IPS-20b (cell line): Measurements from ENCODE around the gene STAT3.
A peak's percentile ranks its signal among the peaks of the same experiment; 100 is the strongest.
"Not testable (repeated sequence)": the region's sequence is repeated elsewhere in the genome, so short reads cannot be mapped to it uniquely, and the experiment has no call there.

Experiments
- H3K27ac ChIP-seq: one replicate; pipeline ENCODE4 v1.5.1; 2013; ENCODE audit warnings: low read length
- H3K27me3 ChIP-seq: 2 replicates; pipeline ENCODE4 v1.6.1; 2013; ENCODE audit warnings: mild to moderate bottlenecking, low read length, inconsistent platforms; ENCODE audit not compliant: insufficient read depth
- H3K36me3 ChIP-seq: 2 replicates; pipeline ENCODE4 v1.6.1; 2013; ENCODE audit warnings: low read depth, mild to moderate bottlenecking, inconsistent platforms, low read length, moderate library complexity; ENCODE audit not compliant: insufficient read depth
- H3K4me1 ChIP-seq: 2 replicates; pipeline ENCODE4 v1.6.1; 2013; ENCODE audit warnings: mild to moderate bottlenecking, control low read depth, inconsistent platforms, low read length, moderate library complexity; ENCODE audit not compliant: insufficient read depth
- H3K4me3 ChIP-seq: 2 replicates; pipeline ENCODE4 v1.5.1; 2013; ENCODE audit warnings: mild to moderate bottlenecking, low read length, inconsistent platforms
- H3K9ac ChIP-seq: 2 replicates; pipeline ENCODE4 v1.6.1; 2013; ENCODE audit warnings: low read depth, mild to moderate bottlenecking, inconsistent platforms, low read length, moderate library complexity
- H3K9me3 ChIP-seq: 2 replicates; pipeline ENCODE4 v1.6.1; 2013; ENCODE audit warnings: mild to moderate bottlenecking, low read depth, low read length, inconsistent platforms; ENCODE audit not compliant: insufficient read depth

Gene STAT3

GRCh38 chr17:42407289-42407836, 19.1 kb upstream of the STAT3 start:
- no peaks in the 10 kb centered on the region for H3K9me3 ChIP-seq
- H3K36me3 ChIP-seq, result 0 out of 2 replicates have a peak, but pooled peaks cover 8% of the 10 kb centered on the region
- H3K27ac ChIP-seq, result no peak overlapping the region
- no peaks in the 10 kb centered on the region for H3K27me3 ChIP-seq
- peaks cover 20% of the 10 kb centered on the region for H3K4me1 ChIP-seq
- H3K4me3 ChIP-seq, result no peak overlapping the region
- H3K9ac ChIP-seq, result no peak overlapping the region; the same call in 1 of the 2 replicates

DNA sequence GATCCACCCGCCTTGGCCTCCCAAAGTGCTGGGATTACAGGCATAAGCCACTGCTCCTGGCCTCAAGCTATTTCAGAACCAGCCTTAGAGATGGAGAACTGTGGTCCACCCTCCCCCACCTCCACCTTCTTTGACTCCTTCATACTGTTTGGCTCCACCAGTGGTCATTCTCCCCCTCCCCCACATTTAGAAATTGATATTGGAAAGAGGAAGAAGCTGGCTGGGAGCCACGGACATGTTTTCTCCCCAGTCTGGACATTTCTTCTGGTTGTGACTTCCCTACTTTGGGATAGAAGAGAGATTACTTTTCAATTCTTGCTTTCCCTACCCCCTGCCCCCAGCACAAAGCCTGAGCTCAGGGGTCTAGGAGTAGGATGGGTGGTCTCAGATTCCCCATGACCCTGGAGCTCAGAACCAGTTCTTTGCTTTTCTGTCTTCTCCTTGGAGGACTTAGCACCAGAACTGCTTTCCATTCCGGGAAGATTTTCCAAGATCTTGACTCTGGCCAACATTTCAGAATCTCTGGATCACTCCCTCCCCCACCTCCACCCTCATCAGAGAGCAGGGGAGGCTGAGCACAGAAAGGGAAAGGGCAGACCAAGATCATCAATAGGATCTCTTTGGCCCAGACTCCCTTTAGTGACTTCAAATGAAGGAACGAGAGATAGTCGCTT, 18.5 kb upstream of the STAT3 start:
- Histone ChIP-seq H3K4me3 (no peak overlapping the region), H3K36me3 (0 out of 2 replicates have a peak, but pooled peaks cover 8% of the 10 kb centered on the region), H3K9me3 (no peaks in the 10 kb centered on the region), H3K4me1 (peaks cover 25% of the 10 kb centered on the region), H3K27ac (no peak overlapping the region), H3K9ac (no peak overlapping the region; the same call in 1 of the 2 replicates), H3K27me3 (no peaks in the 10 kb centered on the region)

DNA sequence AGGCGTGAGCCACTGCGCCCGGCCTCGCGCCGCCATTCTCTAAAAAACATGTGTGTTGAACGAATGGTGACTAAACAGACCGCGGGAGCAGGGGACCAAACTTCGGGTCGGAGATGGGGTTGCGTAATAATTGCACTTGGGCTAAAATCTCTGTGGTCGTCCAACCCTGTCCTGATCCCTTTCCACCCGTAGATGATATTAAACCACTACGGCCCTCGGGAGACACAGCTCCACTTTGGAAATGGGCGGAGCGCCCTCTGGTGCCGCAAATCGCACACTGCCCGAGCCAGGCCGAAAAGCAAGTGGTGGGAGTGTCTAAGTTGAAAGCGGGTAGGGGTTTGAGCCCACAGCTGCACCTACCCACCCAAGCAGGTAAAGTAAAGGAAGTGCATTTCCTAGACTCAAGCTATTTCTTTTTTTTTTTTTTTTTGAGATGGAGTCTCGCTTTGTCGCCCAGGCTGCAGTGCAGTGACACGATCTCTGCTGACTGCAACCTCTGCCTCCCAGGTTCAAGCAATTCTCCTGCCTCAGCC, 17.8 kb upstream of the STAT3 start:
- no peak overlapping the region for H3K27ac ChIP-seq
- no peak overlapping the region for H3K4me3 ChIP-seq
- H3K9me3 ChIP-seq, result no peaks in the 10 kb centered on the region
- H3K9ac ChIP-seq, result no peak overlapping the region
- H3K36me3 ChIP-seq, result 0 out of 2 replicates have a peak, but pooled peaks cover 8% of the 10 kb centered on the region
- no peaks in the 10 kb centered on the region for H3K27me3 ChIP-seq
- H3K4me1 ChIP-seq, result peaks cover 25% of the 10 kb centered on the region

DNA sequence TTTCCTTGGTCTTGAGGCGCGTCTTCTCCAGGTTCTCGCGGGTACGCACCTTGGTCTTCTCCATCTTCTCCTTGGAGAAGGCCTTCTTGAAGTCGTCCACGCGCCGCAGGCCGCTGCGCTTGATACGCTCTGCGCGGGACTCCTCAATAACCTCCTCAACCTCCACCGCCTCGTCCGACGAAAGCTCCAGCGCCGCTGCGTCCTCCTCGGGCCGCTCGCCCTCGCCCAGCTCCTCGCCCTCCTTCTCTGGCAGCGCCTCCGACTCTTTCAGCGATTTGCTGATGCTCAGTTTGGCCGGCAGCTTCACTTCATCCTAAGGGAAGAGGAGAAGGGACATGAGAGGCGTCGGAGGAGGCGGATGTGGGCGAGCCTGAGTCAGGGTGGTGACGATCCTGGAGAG, 16.8 kb upstream of the STAT3 start:
- H3K9ac ChIP-seq, result no peak overlapping the region
- H3K27ac ChIP-seq, result no peak overlapping the region
- no peaks in the 10 kb centered on the region for H3K27me3 ChIP-seq
- H3K4me3 ChIP-seq, result no peak overlapping the region
- H3K36me3 ChIP-seq, result 0 out of 2 replicates have a peak, but pooled peaks cover 8% of the 10 kb centered on the region
- peaks cover 29% of the 10 kb centered on the region for H3K4me1 ChIP-seq
- no peaks in the 10 kb centered on the region for H3K9me3 ChIP-seq

DNA sequence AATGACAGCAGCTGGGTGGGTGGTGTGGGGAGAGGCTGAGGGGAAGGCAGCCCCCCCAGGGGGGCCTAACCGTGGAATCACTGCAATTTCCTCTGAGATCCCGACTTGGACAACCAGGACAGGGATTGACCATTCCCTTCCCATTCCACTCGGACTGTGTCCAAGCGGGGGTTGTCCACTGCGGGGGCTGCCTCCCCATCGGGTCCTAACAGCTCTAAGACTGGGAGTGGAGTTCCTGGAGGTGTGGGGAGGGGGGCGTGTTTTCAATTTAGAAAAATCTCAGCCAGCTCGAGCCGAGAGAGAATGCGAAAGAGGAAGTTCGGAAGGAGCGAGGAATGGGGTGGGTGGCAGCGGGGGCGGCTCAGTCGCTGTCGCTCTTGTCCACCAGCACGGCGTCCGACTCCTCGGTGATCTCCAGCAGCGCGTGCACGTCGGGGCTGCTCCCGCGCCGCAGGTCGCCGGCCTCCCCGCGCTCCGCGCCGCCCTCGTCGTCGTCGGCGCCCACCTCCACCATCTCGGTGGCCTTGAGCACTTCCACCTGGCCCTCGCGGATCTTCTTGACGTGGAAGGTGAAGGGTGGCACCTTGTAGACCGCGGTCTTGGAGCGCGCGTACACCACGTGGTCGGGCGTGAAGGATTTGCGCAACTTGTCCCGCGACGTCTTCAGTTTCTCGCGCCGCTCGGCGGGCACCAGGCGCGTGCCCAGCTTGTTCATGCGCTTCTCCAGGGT, 16.2 kb upstream of the STAT3 start:
- no peaks in the 10 kb centered on the region for H3K9me3 ChIP-seq
- 0 out of 2 replicates have a peak, but pooled peaks cover 8% of the 10 kb centered on the region for H3K36me3 ChIP-seq
- no peak overlapping the region for H3K9ac ChIP-seq
- no peaks in the 10 kb centered on the region for H3K27me3 ChIP-seq
- H3K27ac ChIP-seq, result no peak overlapping the region
- no peak overlapping the region for H3K4me3 ChIP-seq
- peaks cover 31% of the 10 kb centered on the region for H3K4me1 ChIP-seq

DNA sequence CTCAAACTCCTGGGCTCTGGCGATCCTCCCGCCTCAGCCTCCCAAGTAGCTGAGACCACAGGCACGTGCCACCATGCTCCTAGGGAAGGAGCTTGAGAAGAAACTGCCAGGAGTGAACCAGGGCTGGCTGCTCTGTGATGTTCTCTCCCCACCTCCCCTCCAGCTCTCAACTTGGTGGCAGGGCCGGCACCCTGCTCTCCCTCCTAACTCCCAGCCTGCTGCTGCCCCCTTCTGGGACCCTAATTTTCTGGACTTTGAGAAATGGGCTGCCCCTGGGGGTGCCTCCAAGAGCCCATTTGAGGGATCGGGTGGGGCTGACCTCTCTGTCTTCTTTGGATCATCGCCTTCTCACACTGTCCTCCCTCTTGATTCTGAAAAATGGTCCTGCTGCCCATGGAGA, 14.9 kb upstream of the STAT3 start:
- H3K4me1 ChIP-seq, result peaks cover 31% of the 10 kb centered on the region
- H3K27me3 ChIP-seq, result no peaks in the 10 kb centered on the region
- H3K27ac ChIP-seq, result no peak overlapping the region
- peak overlapping the region; percentile 40; the same call in 1 of the 2 replicates for H3K9ac ChIP-seq
- no peaks in the 10 kb centered on the region for H3K9me3 ChIP-seq
- no peak overlapping the region for H3K4me3 ChIP-seq
- 0 out of 2 replicates have a peak, but pooled peaks cover 8% of the 10 kb centered on the region for H3K36me3 ChIP-seq

DNA sequence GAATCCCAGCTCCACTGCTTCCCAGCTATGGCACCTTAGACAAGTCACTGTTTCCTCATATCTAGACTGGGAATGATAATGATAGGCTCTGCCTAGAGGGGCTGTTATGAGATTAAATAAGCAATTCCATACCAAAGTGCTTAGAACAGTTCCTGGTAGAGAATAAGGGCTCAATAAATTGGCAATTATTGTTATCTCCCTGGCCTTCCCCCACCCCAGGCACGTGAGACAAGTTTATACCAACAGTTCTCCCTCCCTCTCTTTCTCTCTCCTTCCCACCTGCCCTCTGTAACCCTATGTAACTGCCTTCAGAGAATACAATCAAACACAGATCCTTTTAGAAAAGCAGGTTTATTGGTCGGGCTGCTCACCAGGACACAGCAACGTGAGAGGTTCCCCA, 13.9 kb upstream of the STAT3 start:
- H3K4me3 ChIP-seq, result peak overlapping the region; percentile 3; the same call in 1 of the 2 replicates
- 0 out of 2 replicates have a peak, but pooled peaks cover 8% of the 10 kb centered on the region for H3K36me3 ChIP-seq
- peaks cover 22% of the 10 kb centered on the region for H3K4me1 ChIP-seq
- peak overlapping the region; percentile 40; the same call in 1 of the 2 replicates for H3K9ac ChIP-seq
- H3K9me3 ChIP-seq, result no peaks in the 10 kb centered on the region
- no peak overlapping the region for H3K27ac ChIP-seq
- H3K27me3 ChIP-seq, result no peaks in the 10 kb centered on the region

- not testable (repeated sequence) for H3K27me3 ChIP-seq, H3K9ac ChIP-seq, H3K4me3 ChIP-seq, H3K9me3 ChIP-seq, H3K27ac ChIP-seq, H3K36me3 ChIP-seq
- peaks cover 18% of the 10 kb centered on the region; the same call in 1 of the 2 replicates for H3K4me1 ChIP-seq
Measured at GRCh38 chr17:42400844-42401375, 12.7 kb upstream of the STAT3 start.

DNA sequence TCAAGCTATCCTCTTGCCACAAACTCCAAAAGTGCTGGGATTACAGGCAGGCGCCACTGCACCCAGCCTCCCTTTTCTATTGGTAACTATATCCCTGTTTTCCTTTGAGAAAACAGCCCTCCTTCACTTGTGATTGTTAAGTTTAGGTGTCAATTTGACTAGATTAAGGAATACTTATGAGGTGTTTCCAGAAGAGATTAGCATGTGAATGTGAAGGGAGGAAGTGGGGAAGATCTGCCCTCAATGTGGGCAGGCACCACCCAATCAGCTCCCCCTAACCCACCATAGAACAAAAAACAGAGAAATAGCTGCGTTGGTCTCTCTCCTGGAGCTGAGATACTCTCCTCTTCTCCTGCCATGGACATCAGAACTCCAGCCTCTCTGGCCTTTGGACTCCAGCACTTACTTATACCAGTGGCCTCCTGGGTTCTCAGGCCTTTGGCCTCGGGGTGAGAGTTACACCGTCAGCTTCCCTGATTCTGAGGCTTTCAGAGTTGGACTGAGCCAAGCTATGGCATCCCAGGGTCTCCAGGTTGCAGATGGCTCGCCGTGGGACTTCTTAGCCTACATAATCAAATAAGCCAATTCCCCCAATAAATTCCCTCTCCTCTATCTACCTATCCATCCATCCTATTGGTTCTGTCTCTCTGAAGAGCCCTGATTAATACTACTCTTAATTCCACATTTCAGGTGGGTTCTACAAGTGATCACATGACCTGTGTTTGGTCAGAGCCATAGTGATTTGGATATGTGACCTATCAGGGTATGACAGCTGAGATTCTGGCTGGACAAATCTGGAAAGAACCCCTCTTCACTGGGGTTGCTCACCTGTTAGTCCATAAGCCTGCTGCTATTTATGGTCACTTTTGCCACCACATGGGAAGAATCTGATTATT, 12.0 kb upstream of the STAT3 start:
- peak overlapping the region; percentile 33; the same call in 1 of the 2 replicates for H3K9ac ChIP-seq
- no peaks in the 10 kb centered on the region for H3K27me3 ChIP-seq

GRCh38 chr17:42399121-42399520, 10.9 kb upstream of the STAT3 start:
- H3K27ac ChIP-seq, result no peak overlapping the region
- H3K9me3 ChIP-seq, result no peaks in the 10 kb centered on the region; the same call in 1 of the 2 replicates
- H3K36me3 ChIP-seq, result 0 out of 2 replicates have a peak, but pooled peaks cover 3% of the 10 kb centered on the region
- peaks cover 18% of the 10 kb centered on the region; the same call in 1 of the 2 replicates for H3K4me1 ChIP-seq
- H3K4me3 ChIP-seq, result no peak overlapping the region
- H3K27me3 ChIP-seq, result no peaks in the 10 kb centered on the region
- H3K9ac ChIP-seq, result no peak overlapping the region

More for the DNA sequence above, 12.0 kb upstream of the STAT3 start:
- Histone ChIP-seq H3K27ac (no peak overlapping the region), H3K9me3 (no peaks in the 10 kb centered on the region), H3K36me3 (0 out of 2 replicates have a peak, but pooled peaks cover 8% of the 10 kb centered on the region), H3K4me1 (peaks cover 18% of the 10 kb centered on the region; the same call in 1 of the 2 replicates), H3K4me3 (peak overlapping the region; percentile 20; the same call in 1 of the 2 replicates)
